PC-9 (cell line): ENCODE data around the gene DOCK2. TPM values are rescaled to one million over a fixed set of nuclear protein-coding genes. Genes with fewer than 3 reads are reported as not detected.
A peak's percentile ranks its signal among the peaks of the same experiment; 100 is the strongest.

Source experiments
- BruUV-seq: library from RNA; stranded (reverse); fragments of 400-500 nt; replicated peaks from 2 replicates; lab custom pipeline; 2021; lab: Mats Ljungman, UMichigan
- CTCF ChIA-PET: fragments of 300-600 bp; sonication (Branson Sonifier 250); formaldehyde crosslinking; loops from one replicate; lab custom pipeline; 2022; ENCODE audit warnings: antibody characterized with exemption; lab: Charles Lee
- POLR2A ChIA-PET: fragments of 300-600 bp; sonication (Branson Sonifier 250); formaldehyde crosslinking; loops from one replicate; lab custom pipeline; 2022; ENCODE audit warnings: antibody characterized with exemption; ENCODE audit not compliant: unreplicated experiment; lab: Charles Lee
- DNase-seq, 2 experiments: peaks; one replicate each; pipeline versions ENCODE4 v3.0.0 to v3.0.0-alpha.2; 2015 to 2022; ENCODE audit warnings: mixed read lengths in 1 of 2
- H2AFZ ChIP-seq: fragments of 200-600 bp; sonication (generic); 2 replicates; pipeline ENCODE4 v1.8.1; 2017; ENCODE audit warnings: antibody characterized with exemption
- H3F3A ChIP-seq: fragments of 200-600 bp; sonication (generic); 2 replicates; pipeline ENCODE4 v1.8.1; 2017; ENCODE audit warnings: antibody characterized with exemption, mild to moderate bottlenecking, low read depth; ENCODE audit not compliant: insufficient read depth
- H3K27ac ChIP-seq: fragments of 200-600 bp; sonication (generic); 2 replicates; pipeline ENCODE4 v1.6.1; 2016; ENCODE audit warnings: mixed run types
- H3K27me3 ChIP-seq: fragments of 200-600 bp; sonication (generic); 2 replicates; pipeline ENCODE4 v1.6.1; 2016; ENCODE audit warnings: low read depth, mixed run types; ENCODE audit not compliant: insufficient read depth
- H3K36me3 ChIP-seq: fragments of 200-600 bp; sonication (generic); 2 replicates; pipeline ENCODE4 v1.6.1; 2016; ENCODE audit warnings: low read depth, mixed run types
- H3K4me1 ChIP-seq: fragments of 200-600 bp; sonication (generic); replicated peaks from 2 replicates; pipeline ENCODE4 v1.6.1; 2016; ENCODE audit warnings: mixed run types; ENCODE audit not compliant: insufficient read depth
- H3K4me2 ChIP-seq: fragments of 200-600 bp; sonication (generic); 2 replicates; pipeline ENCODE4 v1.6.1; 2017; ENCODE audit warnings: mixed run types
- H3K4me3 ChIP-seq: fragments of 200-600 bp; sonication (generic); 2 replicates; pipeline ENCODE4 v1.6.1; 2016; ENCODE audit warnings: mixed run types
- H3K79me2 ChIP-seq: fragments of 200-600 bp; sonication (generic); 2 replicates; pipeline ENCODE4 v1.6.1; 2017; ENCODE audit warnings: low read depth, mixed run types
- H3K9me2 ChIP-seq: fragments of 200-600 bp; sonication (generic); 2 replicates; pipeline ENCODE4 v1.8.1; 2017; ENCODE audit warnings: mild to moderate bottlenecking; ENCODE audit not compliant: insufficient read depth
- H3K9me3 ChIP-seq: fragments of 200-600 bp; sonication (generic); 2 replicates; pipeline ENCODE4 v1.8.1; 2016; ENCODE audit warnings: low read depth; ENCODE audit not compliant: insufficient read depth
- H4K20me1 ChIP-seq: fragments of 200-600 bp; sonication (generic); 2 replicates; pipeline ENCODE4 v1.8.1; 2017; ENCODE audit not compliant: insufficient read depth
- EZH2 ChIP-seq: fragments of 200-600 bp; sonication (generic); IDR thresholded peaks from 2 replicates; pipeline ENCODE4 v1.8.0; 2017; ENCODE audit warnings: antibody characterized with exemption, low read depth
- intact Hi-C: fragments of 100-400 bp; cut with micrococcal nuclease; formaldehyde crosslinking; loops from one replicate; pipeline ENCODE4 v1.10.0; 2022; ENCODE audit not compliant: unreplicated experiment
- total RNA-seq: library from RNA; stranded (reverse); gene quantifications from 2 replicates; pipeline ENCODE4 v1.2.3, GENCODE V29; 2021
- TF ChIP-seq, protein P1 (sequence below): fragments of 200-600 bp; sonication (generic); conservative IDR thresholded peaks from 2 replicates; pipeline ENCODE4 v1.6.1; 2017; ENCODE audit warnings: mixed run types, antibody characterized with exemption, mild to moderate bottlenecking, moderate library complexity

DOCK2 gene
- total RNA-seq, 1 experiment from 2014 or later, result 0.41 TPM

GRCh38 chr5:169889572-169889971, 252.5 kb downstream of the DOCK2 start:
- Histone ChIP-seq H3K79me2 (no peaks in the 10 kb centered on the region), H3K9me2 (no peaks in the 10 kb centered on the region), H3K27ac (no peak overlapping the region), H3F3A (no peaks in the 10 kb centered on the region; the same call in 1 of the 2 replicates), H3K36me3 (no peaks in the 10 kb centered on the region), H3K4me2 (no peak overlapping the region), H4K20me1 (no peaks in the 10 kb centered on the region), H3K9me3 (no peaks in the 10 kb centered on the region), H3K4me3 (no peak overlapping the region), H3K27me3 (no peaks in the 10 kb centered on the region), H2AFZ (no peak overlapping the region), H3K4me1 (peaks cover 14% of the 10 kb centered on the region)
- intact Hi-C loops, result no loop called here
- no TSS peak for BruUV-seq
- no peak for TF ChIP-seq EZH2
- TF ChIP-seq, protein P1, sequence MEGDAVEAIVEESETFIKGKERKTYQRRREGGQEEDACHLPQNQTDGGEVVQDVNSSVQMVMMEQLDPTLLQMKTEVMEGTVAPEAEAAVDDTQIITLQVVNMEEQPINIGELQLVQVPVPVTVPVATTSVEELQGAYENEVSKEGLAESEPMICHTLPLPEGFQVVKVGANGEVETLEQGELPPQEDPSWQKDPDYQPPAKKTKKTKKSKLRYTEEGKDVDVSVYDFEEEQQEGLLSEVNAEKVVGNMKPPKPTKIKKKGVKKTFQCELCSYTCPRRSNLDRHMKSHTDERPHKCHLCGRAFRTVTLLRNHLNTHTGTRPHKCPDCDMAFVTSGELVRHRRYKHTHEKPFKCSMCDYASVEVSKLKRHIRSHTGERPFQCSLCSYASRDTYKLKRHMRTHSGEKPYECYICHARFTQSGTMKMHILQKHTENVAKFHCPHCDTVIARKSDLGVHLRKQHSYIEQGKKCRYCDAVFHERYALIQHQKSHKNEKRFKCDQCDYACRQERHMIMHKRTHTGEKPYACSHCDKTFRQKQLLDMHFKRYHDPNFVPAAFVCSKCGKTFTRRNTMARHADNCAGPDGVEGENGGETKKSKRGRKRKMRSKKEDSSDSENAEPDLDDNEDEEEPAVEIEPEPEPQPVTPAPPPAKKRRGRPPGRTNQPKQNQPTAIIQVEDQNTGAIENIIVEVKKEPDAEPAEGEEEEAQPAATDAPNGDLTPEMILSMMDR, result no peak
- ChIA-PET CTCF (no interaction called here), POLR2A (no interaction called here)
- no peak for DNase-seq

GRCh38 chr5:169893010-169893409, 255.9 kb downstream of the DOCK2 start:
- peak overlapping the region; percentile 37 for H3K4me2 ChIP-seq
- POLR2A ChIA-PET, result no interaction called here
- no peaks in the 10 kb centered on the region for H3K9me2 ChIP-seq
- H3K4me3 ChIP-seq, result no peak overlapping the region
- H3K79me2 ChIP-seq, result no peaks in the 10 kb centered on the region
- DNase-seq, result peak in 1 of 2 experiments; percentile 40
- no peaks in the 10 kb centered on the region; the same call in 1 of the 2 replicates for H3F3A ChIP-seq
- H3K4me1 ChIP-seq, result peaks cover 14% of the 10 kb centered on the region
- BruUV-seq, result no TSS peak
- H3K36me3 ChIP-seq, result no peaks in the 10 kb centered on the region
- CTCF ChIA-PET, result no interaction called here
- H3K27me3 ChIP-seq, result no peaks in the 10 kb centered on the region
- no peak overlapping the region for H3K27ac ChIP-seq
- H3K9me3 ChIP-seq, result no peaks in the 10 kb centered on the region
- no peak overlapping the region for H2AFZ ChIP-seq
- intact Hi-C loops, result no loop called here
- TF ChIP-seq, protein P1, result no peak
- no peak for TF ChIP-seq EZH2
- H4K20me1 ChIP-seq, result no peaks in the 10 kb centered on the region

DNA sequence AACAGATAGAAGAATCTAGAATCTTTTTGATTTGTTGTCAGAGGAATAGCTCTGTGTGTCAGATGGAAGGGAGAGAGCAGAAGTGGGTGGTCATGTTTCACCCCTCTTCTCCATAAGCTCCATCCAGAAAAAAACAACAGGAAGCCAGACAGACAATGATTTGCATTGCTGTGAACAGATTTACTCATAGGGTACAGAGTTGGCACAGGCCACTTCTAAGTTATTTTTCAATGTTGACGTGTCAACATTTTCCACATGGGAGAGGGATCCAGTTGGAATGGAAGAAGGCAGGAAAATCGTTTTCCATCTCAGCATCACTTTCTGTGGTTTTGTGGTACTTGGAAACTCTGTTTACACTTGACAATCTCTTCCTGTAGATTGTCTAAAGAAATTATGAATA, 256.5 kb downstream of the DOCK2 start:
- intact Hi-C loops, result no loop called here
- ChIA-PET POLR2A (no interaction called here), CTCF (no interaction called here)
- Histone ChIP-seq H3K9me2 (no peaks in the 10 kb centered on the region), H3K9me3 (no peaks in the 10 kb centered on the region), H3K4me3 (no peak overlapping the region), H4K20me1 (no peaks in the 10 kb centered on the region), H3F3A (no peaks in the 10 kb centered on the region; the same call in 1 of the 2 replicates), H2AFZ (no peak overlapping the region), H3K36me3 (no peaks in the 10 kb centered on the region), H3K27ac (no peak overlapping the region), H3K79me2 (no peaks in the 10 kb centered on the region), H3K4me2 (no peak overlapping the region), H3K4me1 (peaks cover 14% of the 10 kb centered on the region), H3K27me3 (no peaks in the 10 kb centered on the region)
- BruUV-seq, result no TSS peak
- DNase-seq, result no peak
- no peak for TF ChIP-seq EZH2
- TF ChIP-seq, protein P1, result no peak
